Uterus (tissue), 2 donors: ENCODE measurements around the gene SLC25A12.

Experiments
- CTCF ChIP-seq, 4 experiments: fragments of 200-600 bp in 2 of 4; fragments of 450-650 bp in 2 of 4; sonication (generic) in 2 of 4; IDR thresholded peaks; one replicate each; pipeline ENCODE4 v1.5.1; 2016 to 2019; ENCODE audit warnings: antibody characterized with exemption in 4 of 4, mild to moderate bottlenecking in 2 of 4, moderate library complexity in 1 of 4
- POLR2A ChIP-seq, 2 donors: fragments of 450-650 bp; IDR thresholded peaks; one replicate each; pipeline ENCODE4 v1.6.1; 2016; ENCODE audit warnings: antibody characterized with exemption in 2 of 2, mild to moderate bottlenecking in 1 of 2, moderate library complexity in 1 of 2

DNA sequence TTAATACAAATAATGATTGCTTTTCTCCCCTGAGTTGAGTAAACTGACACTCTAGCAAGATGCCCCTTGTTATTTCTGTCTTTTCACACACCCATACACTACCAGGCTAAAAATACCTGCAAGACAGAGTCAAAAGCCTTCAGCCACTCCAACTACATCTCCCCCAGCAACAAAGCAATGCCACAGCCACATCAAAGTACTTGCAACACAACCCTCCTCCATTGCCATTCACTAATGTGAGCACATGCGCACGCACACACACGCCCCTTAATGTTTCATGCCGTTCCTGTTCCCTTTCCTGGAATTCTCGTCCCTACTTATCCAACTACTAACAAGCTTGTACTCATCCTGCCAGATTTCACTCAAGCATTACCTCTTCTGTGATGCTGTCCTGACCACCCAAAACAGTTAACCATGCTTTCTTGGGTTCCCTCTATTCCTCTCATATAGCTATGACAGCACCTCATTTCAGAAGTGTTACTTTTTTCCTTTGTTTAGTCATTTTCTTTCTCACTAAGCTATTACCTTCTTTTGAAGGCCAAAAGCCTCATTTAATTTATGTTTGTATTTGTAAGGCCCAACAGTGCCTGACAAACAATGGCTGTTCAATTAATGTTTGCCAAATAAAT, 29.6 kb downstream of the SLC25A12 start:
- TF ChIP-seq CTCF (IDR thresholded peaks at IDR 0.05) (no peak), POLR2A (IDR thresholded peaks at IDR 0.05) (no peak)
